Measurements from ENCODE around the gene ZSWIM4.

Gene ZSWIM4

GRCh38 chr19:13835791-13836723 is 40.8 kb downstream of the ZSWIM4 start:
- no peak for DNase-seq (ENCODE audit: low spot score)

GRCh38 chr19:13838435-13839129 is 43.3 kb downstream of the ZSWIM4 start:
- no peak for DNase-seq (ENCODE audit: low spot score)

- DNase-seq (ENCODE audit: low spot score), result peak; percentile 77
Observed at GRCh38 chr19:13839130-13839937, 44.1 kb downstream of the ZSWIM4 start.

DNA sequence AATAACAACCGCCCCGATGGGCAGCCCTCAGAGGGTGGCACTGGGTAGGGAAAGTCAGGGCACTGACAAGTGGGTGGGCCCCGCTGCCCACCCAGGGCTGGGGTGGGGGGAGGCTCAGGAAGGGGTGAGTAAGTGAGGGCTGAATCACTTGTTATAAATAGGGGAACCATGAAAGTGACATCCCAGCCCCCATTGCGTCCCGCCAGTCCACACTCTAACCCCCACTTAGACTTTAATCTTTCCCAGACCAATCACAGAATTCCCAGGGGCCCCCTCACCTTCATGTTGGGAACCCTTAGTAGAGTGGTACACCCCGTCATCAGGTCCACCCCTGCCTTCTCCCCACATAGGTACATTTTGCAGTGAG is 44.7 kb downstream of the ZSWIM4 start:
- peak; percentile 56 for DNase-seq (ENCODE audit: low spot score)

DNA sequence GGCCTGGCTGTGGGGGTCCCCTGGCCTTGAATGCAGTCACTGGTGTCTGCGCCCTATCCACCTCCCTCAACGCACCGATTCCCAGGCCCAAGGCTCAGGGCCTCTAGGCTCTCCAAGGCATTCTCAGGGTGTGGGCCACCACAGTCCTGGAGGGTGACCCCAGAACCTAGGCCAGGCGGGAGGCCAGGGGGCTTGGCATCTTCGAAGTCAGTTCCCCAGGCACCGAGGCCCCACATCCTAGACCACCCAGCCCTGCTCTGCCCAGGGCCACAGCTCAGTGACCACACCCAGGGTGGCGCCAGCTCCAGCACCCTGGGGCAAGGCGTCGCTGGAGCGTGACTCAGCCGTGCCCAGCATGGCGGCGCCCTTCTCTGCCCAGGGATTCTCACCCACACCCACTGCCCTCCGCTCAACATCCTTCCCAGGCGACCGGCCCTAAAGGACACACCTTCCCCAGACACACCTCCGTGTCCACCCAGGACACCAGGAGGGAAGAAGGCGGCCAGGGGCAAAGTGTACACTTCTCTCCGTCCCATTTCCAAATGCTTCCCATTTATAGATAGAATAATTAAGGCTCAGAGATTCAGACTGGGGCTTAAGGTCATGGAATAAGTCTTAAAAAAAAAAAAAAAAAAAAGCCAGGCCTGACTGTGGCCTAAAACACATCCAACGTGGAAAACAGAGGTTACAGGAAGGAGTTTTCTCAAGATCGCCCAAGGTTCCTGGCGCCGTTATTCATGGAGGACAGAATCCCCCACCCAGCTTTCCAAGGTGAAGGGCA is 45.3 kb downstream of the ZSWIM4 start:
- peak; percentile 70 for DNase-seq (ENCODE audit: low spot score)

DNA sequence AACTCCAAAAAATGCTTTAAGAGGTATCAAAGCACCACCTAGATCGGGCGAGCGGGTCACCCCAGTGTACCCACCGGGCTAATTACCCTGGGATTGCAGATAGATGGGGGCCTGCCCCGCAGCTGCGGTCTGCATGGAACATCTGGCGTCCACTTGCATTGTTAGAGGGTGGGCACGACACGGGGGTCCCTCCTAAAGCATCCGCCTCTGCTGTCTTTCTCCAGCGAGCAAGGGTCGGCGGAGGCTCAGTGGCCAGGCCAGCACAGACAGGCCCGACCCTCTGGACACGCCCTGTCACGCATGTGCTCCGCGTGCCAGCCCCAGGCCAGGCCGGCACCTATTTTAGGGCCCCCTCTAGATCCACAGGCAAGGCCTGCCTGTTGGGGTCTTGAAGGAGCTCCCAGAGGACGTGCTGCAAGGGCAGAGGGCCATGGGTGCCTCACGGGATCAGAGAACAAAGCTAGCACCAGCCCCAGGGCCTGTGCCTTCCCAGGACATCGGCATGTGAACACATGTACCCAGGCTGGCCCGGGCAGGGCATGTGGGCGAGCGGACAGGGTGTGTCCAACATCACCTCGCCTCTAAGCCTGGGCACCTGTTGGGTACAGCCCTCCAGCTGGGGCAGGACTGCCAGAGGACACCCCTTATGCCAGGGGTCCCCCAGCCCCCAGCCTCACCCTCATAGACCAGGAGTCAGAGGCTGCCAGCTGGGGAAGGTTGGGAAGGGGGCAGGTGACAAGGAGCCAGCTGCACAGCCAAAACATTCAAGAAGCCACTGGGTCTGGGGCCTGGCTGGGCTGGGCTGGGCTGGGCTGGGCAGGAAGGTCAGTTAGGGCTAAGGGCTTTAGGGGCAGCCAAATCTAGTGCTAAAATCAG is 46.1 kb downstream of the ZSWIM4 start:
- peak; percentile 58 for DNase-seq (ENCODE audit: low spot score)

DNA sequence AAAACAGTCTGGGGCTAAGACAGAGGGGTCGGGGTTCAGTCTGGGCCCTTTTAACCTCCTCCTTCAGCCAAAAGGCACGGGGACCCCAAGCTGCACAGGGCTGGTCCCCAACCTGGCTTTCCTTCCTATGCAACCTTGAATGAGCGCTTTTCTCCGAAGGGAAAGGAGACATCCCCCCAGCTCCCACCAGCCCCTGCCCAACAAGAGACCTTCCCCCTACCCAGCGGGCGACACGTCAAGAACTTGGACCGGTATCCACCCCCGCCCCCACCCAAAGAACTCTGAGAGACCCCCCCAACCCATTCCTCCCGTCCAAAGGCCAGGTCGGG is 46.7 kb downstream of the ZSWIM4 start:
- peak; percentile 63 for DNase-seq (ENCODE audit: low spot score)

DNA sequence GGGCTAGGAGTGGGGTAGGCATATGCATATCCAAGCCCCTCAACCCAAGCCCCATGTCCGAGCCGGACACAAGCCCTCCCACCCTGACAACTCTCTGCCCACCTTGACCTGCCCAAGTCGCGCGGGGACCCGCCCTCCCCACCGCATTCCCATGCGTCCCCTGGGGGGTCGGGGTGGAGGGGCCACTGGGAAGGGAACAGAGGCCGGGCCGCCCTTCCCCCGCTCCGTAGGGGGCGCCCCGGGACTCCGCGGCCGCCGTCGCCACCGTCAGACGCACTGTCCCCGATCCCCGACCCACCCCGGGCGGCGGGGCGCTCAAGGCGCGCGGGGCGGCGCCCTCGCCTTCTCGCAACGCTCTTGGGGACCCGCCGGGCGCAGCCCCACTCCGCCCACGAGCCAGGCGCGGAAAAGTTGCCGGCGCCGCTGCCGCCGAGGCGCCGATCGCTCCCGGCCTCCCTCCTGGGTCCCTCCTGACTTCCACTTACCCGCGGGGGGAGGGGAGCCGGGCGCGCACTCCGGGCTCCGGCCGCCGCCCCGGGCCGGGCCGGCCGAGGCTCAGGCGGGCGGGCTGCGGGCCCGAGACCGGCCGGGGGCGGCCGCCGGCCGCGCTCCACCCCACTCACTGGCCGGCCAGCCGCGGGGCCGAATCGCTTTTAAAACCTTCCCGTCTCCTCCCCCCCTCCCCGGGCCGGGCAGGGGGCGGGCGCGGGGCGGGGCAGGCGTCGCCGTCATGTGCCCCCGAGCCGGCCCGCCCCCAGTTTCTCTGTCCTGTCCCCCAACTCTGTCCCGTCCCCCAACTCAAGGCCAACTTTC is 47.3 kb downstream of the ZSWIM4 start:
- DNase-seq (ENCODE audit: low spot score), result peak; percentile 88

DNA sequence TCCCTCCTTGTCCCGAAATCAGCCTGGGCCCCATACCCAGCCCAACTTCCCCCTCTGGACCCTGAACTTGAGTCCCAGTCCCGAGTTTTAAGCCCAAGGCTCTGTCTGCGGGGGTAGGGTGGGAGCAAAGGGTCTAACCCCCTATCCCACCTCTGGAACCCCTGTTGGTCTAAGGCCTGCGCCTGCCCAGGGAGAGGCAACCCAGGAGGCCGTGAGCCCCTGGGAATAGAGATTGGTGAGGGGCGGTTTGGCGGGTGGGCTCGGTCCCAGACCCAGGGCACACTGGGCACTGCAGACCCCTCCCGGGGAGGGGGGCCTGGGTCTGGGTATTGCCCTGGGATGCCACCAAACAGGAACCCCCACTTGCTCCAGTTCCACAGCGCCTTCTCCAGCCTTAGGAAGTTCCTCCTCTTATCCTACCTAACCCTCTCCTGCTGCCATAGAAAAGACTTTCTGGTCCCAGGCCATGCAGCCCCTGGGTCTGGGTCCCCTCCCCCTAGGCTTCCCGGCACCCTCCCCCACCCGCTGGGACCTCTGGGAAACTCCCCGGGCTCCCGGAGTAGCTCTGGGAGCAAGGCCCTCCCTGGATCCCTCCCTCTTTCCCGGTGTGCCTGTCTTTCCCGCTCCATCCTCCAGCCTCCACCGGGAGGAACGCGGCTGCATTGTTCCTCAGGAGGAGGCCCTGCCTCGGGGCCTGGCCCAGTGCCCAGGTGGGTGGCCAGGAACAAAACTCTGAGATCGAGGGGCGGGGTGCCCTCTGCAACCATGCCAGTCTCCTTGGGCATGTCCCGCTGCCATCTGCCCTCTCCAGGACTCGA is 48.1 kb downstream of the ZSWIM4 start:
- DNase-seq (ENCODE audit: low spot score), result no peak

DNA sequence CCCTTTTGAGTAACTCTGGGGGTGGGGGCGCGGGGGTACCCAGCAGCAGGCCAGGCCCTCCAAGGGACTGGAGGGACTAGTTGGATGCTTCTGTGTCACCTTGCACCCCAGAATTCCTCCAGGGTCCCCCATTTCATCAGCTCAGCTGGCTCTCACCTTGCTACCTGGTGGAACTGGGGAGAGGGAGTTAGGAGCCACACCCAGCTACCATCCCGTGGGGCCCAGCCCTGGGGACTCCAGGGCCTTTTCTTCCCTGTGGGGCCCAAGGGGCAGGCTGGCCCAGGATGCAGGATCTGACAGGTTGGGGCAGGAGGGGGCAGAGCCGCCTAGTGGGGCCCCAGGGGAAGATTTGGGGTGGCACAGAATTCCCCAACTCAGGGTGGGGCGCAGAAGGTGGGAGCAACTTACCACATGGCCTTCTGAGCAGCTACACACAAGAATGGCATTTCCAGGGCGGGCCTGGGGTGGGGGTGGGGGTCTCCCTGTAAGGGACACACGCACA is 48.9 kb downstream of the ZSWIM4 start:
- no peak for DNase-seq (ENCODE audit: low spot score)

- DNase-seq (ENCODE audit: low spot score), result peak; percentile 99
Observed at GRCh38 chr19:13846557-13847406, 51.5 kb downstream of the ZSWIM4 start.

GRCh38 chr19:13847407-13848339 is 52.4 kb downstream of the ZSWIM4 start:
- DNase-seq (ENCODE audit: low spot score), result peak; percentile 88

GRCh38 chr19:13848340-13848677 is 53.1 kb downstream of the ZSWIM4 start:
- DNase-seq (ENCODE audit: low spot score), result no peak

DNA sequence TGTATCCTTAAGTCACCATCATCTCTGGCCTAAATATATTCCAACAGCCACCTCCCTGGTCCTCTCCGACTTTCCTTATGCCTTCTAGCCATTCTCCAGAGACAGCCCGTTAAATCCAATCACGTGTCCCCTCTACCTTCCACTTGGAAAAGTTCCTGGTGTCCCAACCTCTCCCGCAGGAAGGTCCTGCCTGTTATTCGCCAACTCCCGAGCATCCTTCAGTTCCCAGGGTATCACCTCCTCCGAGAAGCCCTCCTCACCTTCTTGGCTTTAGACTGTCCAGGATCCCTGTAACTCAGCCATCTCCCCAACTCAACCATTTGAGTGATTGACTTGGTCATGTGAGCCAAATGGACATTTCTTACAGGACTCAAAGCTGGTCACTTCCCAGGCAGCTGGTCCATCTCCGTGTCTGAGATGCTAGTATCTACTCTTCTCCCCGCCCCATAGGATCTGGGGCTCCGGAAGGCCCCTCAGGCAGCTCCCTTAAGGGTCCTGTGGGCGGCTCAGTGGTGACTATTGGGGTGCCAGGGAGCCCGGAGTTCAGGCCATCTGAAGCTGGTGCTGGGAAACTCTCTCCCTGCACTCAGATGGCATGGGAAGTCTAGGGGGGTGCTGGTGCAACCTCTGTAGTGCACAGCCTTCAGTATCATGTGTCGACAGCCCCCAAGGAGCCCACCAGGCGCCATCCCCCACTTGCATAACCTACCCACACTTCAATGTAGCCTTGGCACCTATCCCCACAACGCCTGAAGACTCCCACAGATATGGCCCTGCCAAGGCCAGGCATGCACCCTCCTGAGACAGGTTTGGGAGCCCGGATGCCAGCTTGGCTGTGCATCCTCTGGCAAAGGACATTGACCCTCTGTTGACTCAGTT is 53.8 kb downstream of the ZSWIM4 start:
- DNase-seq (ENCODE audit: low spot score), result no peak

DNA sequence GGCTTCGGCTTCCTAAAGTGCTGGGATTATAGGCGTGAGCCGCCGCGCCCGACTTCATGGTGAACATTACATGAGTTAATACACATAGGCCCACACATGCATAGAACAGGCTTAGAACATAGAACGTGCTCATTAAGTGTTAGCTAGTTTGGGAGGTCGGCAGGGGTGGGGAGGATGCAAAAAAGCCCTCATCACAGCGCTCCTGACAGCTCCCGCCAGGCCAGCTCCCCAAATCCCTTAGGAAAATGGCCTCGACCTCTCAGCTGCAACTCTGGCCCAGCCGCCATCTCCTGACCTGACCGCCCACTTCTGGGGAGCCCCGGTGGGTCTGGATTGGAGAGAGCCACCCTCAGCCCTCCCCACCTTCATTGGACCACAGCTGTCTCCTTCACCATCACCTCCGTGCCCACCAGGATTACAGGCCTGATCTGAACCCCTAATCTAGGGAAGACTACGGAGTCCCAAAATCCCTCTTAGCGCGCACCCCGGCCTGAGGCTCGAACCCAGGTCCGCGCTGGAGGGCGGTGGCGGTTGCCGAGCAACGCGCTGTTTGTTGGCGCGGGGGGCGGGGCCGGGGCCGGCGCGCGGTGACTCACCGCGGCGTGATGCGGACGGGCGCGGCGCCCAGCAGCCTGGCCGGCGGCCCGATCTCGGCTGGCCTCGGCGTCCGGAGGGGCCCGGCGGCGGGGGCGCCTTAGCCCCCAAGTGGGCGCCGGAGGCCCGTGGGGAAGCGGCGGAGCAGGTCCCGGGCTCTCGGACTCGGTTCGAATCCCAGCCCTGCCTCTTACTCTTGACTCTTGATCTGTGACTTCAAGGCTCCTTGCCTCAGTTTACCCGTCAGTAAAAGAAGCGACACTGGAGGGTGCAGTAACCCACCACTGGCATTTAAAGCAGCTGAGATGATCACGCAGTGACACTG is 55.0 kb downstream of the ZSWIM4 start:
- DNase-seq (ENCODE audit: low spot score), result peak; percentile 84
